Hepatocyte (in vitro differentiated cells): ENCODE data around the gene DDN. TPM values are rescaled to one million over a fixed set of nuclear protein-coding genes. Genes with fewer than 3 reads are reported as not detected.

Source experiments
- DNase-seq: peaks from one replicate; pipeline ENCODE4 v3.0.0-alpha.2; 2016; ENCODE audit warnings: low spot score
- H2AFZ ChIP-seq: fragments of 200-600 bp; sonication (generic); 2 replicates; pipeline ENCODE4 v1.6.0; 2016; ENCODE audit warnings: antibody characterized with exemption, mild to moderate bottlenecking
- H3K27ac ChIP-seq: fragments of 200-600 bp; sonication (generic); 2 replicates; pipeline ENCODE4 v1.5.1; 2016; ENCODE audit warnings: mild to moderate bottlenecking
- H3K27me3 ChIP-seq: fragments of 200-600 bp; sonication (generic); 2 replicates; pipeline ENCODE4 v1.6.1; 2016
- H3K36me3 ChIP-seq: fragments of 200-600 bp; sonication (generic); replicated peaks from 2 replicates; pipeline ENCODE4 v1.5.1; 2016; ENCODE audit warnings: low read depth; ENCODE audit not compliant: insufficient read depth
- H3K4me1 ChIP-seq: fragments of 200-600 bp; sonication (generic); 2 replicates; pipeline ENCODE4 v1.5.1; 2016; ENCODE audit warnings: mild to moderate bottlenecking, moderate library complexity; ENCODE audit not compliant: insufficient read depth
- H3K4me2 ChIP-seq: fragments of 200-600 bp; sonication (generic); 2 replicates; pipeline ENCODE4 v1.6.0; 2016
- H3K4me3 ChIP-seq: fragments of 200-600 bp; sonication (generic); 2 replicates; pipeline ENCODE4 v1.5.1; 2016; ENCODE audit warnings: mild to moderate bottlenecking
- H3K79me2 ChIP-seq: fragments of 200-600 bp; sonication (generic); 2 replicates; pipeline ENCODE4 v1.6.0; 2017; ENCODE audit warnings: mild to moderate bottlenecking
- H3K9me2 ChIP-seq: fragments of 200-600 bp; sonication (generic); replicated peaks from 2 replicates; pipeline ENCODE4 v1.6.0; 2017; ENCODE audit warnings: mild to moderate bottlenecking; ENCODE audit not compliant: insufficient read depth
- H3K9me3 ChIP-seq: fragments of 200-600 bp; sonication (generic); 2 replicates; pipeline ENCODE4 v1.5.1; 2016; ENCODE audit warnings: low read depth, mild to moderate bottlenecking
- H4K20me1 ChIP-seq: fragments of 200-600 bp; sonication (generic); 2 replicates; pipeline ENCODE4 v1.6.0; 2016; ENCODE audit warnings: mild to moderate bottlenecking; ENCODE audit not compliant: insufficient read depth, poor library complexity, severe bottlenecking
- CTCF ChIP-seq: fragments of 200-600 bp; sonication (generic); IDR thresholded peaks from 2 replicates; pipeline ENCODE4 v1.5.1; 2016; ENCODE audit warnings: antibody characterized with exemption, mild to moderate bottlenecking; ENCODE audit not compliant: poor library complexity
- EZH2 ChIP-seq: fragments of 200-600 bp; sonication (generic); IDR thresholded peaks from 2 replicates; pipeline ENCODE4 v1.6.1; 2016; ENCODE audit warnings: antibody characterized with exemption, mild to moderate bottlenecking, borderline replicate concordance
- EZH2phosphoT487 ChIP-seq: fragments of 200-600 bp; sonication (generic); IDR thresholded peaks from one replicate; pipeline ENCODE4 v1.6.1; 2018; ENCODE audit warnings: antibody characterized with exemption, mild to moderate bottlenecking, low read depth, moderate library complexity; ENCODE audit not compliant: unreplicated experiment, severe bottlenecking
- WGBS: methylation state at CpG from one replicate; pipeline ENCODE4 v1.1.6; 2016; ENCODE audit warnings: low lambda C conversion rate; ENCODE audit errors: missing lambda C conversion rate; 5-methylcytosine and 5-hydroxymethylcytosine counted together
- polyA plus RNA-seq: library from polyadenylated mRNA; unstranded; fragments of >200 nt; fragmentation: Nextera tagmentation; extraction: Ambion mirVana; gene quantifications from 2 replicates; pipeline ENCODE4 v1.2.1, GENCODE V29; 2016
- total RNA-seq: library from RNA; depleted of rRNA; stranded (reverse); fragments of >200 nt; gene quantifications from 2 replicates; pipeline ENCODE4 v1.2.3, GENCODE V29; 2014

The DDN gene
- total and polyA plus RNA-seq, 2 experiments from 2014 or later = 0.10 TPM; not detected in 1

GRCh38 chr12:49037111-49037946 lies 38.2 kb upstream of the DDN start:
- Histone ChIP-seq H3K4me1 (no peaks in the 10 kb centered on the region), H4K20me1 (no peaks in the 10 kb centered on the region), H3K4me2 (no peak overlapping the region), H3K9me3 (no peaks in the 10 kb centered on the region), H3K79me2 (no peaks in the 10 kb centered on the region), H2AFZ (no peak overlapping the region), H3K4me3 (no peak overlapping the region), H3K27me3 (no peaks in the 10 kb centered on the region), H3K27ac (no peak overlapping the region), H3K9me2 (no peaks in the 10 kb centered on the region), H3K36me3 (no peaks in the 10 kb centered on the region)
- WGBS = 96% methylated on average over 9 of the region's 9 CpGs
- DNase-seq = no peak
- TF ChIP-seq EZH2 (no peak), CTCF (no peak), EZH2phosphoT487 (no peak)

GRCh38 chr12:49036029-49036428 lies 36.9 kb upstream of the DDN start:
- H3K4me2 ChIP-seq = no peak overlapping the region
- no peaks in the 10 kb centered on the region for H3K27me3 ChIP-seq
- no peaks in the 10 kb centered on the region for H4K20me1 ChIP-seq
- no peak overlapping the region for H2AFZ ChIP-seq
- no peaks in the 10 kb centered on the region for H3K9me3 ChIP-seq
- H3K4me3 ChIP-seq = no peak overlapping the region
- TF ChIP-seq EZH2 (no peak), CTCF (no peak), EZH2phosphoT487 (no peak)
- 93% methylated on average over 4 of the region's 4 CpGs for WGBS
- DNase-seq = no peak
- H3K27ac ChIP-seq = no peak overlapping the region
- no peaks in the 10 kb centered on the region for H3K9me2 ChIP-seq
- H3K4me1 ChIP-seq = no peaks in the 10 kb centered on the region
- H3K79me2 ChIP-seq = no peaks in the 10 kb centered on the region
- H3K36me3 ChIP-seq = no peaks in the 10 kb centered on the region

GRCh38 chr12:49034286-49034622 lies 35.1 kb upstream of the DDN start:
- WGBS = 98% methylated on average over 4 of the region's 4 CpGs
- H4K20me1 ChIP-seq = no peaks in the 10 kb centered on the region

More at GRCh38 chr12:49034286-49034622, 35.1 kb upstream of the DDN start:
- H3K4me2 ChIP-seq = no peak overlapping the region
- no peaks in the 10 kb centered on the region for H3K4me1 ChIP-seq
- H3K9me2 ChIP-seq = no peaks in the 10 kb centered on the region
- TF ChIP-seq EZH2 (no peak), EZH2phosphoT487 (no peak), CTCF (no peak)
- H3K79me2 ChIP-seq = no peaks in the 10 kb centered on the region
- no peaks in the 10 kb centered on the region for H3K9me3 ChIP-seq
- H3K27ac ChIP-seq = no peak overlapping the region
- no peak for DNase-seq
- H3K36me3 ChIP-seq = no peaks in the 10 kb centered on the region
- H2AFZ ChIP-seq = no peak overlapping the region
- no peak overlapping the region for H3K4me3 ChIP-seq
- H3K27me3 ChIP-seq = no peaks in the 10 kb centered on the region
